Activated CD4-positive, alpha-beta T cell treated with anti-CD3 and anti-CD28 coated beads, Interleukin-2, amount 50 U/mL, for 4 hours (primary cell): ENCODE data around the gene MED27.

Source experiments
- DNase-seq, 2 experiments: peaks; one replicate each; pipeline ENCODE4 v3.0.0-alpha.2; 2020

MED27 gene

DNA sequence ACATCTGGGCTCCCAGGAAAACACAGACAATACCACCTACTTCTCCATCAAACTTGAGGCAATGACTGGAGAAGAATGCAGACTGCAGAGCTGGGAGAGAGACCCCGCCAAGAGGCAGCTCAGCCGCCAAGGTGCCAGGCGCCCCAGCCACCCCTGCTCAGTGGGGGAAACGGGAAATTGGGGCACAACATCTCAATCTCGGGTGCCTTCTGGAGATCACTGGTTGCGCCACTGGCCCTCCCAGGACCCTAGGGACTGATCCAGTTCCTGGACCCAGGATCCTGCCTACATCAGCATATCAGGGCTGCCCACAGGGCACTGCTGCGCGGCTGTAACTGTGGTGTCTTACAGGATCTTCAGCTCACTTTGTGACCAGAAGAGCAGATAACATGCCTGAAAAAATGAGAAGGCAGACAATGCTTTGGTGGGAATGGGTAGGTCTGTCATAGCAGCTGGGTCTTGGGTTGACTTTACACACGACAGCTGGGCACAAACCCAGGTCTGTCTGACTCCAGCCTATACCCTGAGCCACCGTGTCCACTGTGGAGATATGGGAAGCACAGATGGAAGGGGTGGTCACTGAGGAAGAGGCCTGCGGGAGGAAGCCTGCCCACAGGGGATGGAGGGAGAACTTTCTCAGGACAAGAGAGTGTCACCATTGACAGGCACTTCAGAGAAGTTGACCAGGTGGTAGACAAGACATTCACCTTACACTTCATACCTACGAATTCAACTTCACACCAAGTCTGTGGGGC lies 204.6 kb downstream of the MED27 start:
- DNase-seq, result no peak

DNA sequence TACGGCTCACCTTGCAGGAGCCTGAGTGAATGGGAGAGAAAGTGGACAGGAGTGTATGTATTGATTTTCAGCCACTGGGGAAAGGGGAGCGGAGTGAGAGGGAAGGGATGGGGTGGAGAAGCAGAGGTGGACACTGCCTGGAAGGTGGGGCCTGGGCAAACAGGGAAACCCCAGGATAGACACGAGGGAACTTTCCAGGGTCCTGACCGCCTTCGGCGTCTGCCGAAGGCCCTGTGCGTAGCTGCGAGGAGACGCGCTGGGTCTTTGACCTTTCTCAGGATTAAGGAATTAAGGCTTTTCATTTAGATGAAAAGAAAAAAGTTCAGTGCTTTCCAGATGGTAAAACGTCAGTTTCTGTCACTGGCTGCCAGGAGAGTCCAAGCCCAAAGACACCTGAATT lies 205.2 kb downstream of the MED27 start:
- DNase-seq, result no peak

DNA sequence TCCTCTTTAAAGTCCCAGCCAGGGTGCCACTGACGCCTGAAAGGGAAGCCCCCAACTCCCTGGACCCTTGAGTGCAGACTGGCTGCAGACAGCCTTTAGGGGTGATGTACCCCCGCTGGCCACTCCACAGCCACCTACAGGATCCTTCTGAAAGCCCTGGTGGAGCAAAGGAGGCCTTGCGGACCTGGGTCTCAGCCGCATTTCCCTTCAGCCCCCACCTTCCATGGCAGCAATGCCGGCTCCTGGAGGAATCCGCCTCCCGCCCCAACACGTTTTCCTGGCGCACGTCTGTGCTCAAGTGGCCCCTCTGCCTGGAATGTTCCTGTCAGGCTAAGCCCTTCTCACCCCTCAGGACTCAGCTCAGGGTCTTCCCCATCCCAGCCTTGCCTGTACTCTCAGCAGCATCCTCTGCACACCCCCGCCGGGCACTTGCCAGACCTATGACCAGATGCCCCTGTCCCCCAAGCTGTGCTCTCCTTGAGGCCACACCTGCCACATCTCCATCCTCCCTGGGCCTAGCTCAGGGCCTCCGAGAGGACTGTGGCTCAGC lies 205.7 kb downstream of the MED27 start:
- DNase-seq, result no peak

DNA sequence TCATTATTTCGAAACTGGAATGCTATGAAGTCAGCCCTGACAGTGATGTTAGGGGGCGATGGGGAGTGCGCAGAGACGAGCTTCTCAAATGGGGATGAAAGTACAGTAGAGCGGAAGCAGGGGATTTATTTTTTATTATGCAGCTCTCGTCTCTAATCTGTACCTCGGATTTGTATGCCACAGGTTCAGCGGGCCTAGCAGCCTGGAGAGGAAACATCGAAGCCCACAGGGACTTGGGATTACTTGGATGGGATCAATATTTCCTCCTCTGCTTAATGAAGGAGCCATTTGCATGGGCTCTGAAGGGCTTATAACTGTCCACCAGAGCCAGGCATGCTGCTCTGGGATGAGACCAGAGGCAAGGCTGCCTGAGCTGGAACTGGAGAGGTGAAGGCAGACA lies 206.3 kb downstream of the MED27 start:
- DNase-seq, result no peak

DNA sequence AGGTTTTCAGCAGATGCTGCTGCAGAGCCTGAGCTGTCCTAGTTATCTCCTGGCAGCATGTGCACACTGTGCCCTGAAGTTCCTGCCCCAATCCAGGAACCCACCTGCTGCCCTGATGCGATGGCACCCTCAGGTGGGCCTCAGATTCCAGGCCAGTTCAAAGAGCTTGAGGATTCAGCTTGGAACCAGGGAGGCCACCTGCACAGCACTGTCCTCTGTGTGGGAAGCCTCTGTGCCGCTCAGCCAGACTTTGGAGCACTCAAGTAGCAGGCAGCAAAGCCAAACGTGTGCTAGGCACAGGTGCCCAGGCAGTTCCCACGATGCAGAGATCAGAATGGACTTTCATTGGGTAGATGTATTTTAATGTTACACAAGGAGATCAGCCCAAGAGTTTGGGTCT lies 207.0 kb downstream of the MED27 start:
- DNase-seq, result no peak

DNA sequence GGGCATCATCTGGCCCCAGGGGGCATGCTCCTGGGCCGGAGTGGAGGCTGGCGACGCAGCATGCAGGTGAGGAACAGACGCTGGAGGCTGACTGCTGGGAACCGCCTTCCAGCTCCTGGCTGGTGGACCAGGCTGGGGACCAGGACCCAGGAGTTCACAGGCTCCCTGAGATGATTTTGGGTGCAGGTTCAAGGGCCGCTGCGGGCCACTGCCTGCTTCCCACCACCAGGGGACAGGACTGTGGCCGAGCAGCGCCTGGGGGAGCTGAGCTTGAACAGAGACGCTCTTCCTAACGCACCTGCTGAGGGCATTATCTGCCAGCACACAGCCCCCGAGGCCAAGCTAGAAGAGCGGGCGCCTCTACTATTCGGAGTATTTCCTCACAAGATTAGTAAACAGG lies 207.7 kb downstream of the MED27 start:
- DNase-seq, result no peak

DNA sequence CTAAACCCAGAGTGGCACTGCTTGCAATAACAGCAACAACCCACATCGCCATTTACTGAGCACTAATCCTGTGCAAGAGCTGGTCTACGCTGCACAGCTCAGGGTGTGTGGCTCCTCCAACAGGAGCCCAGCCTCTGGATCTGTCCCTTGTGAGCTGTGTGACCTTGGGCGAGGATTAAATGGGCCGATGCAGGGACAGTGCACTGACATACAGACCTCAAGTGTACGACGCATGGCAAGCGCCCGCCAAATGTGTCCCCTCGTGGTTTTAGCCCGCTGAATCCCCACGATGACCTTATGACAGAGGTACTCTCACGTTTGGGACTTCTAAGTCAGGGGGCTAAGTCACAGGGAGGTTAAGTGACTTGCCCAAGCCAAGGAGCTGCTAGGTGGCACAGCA lies 209.5 kb downstream of the MED27 start:
- no peak for DNase-seq

DNA sequence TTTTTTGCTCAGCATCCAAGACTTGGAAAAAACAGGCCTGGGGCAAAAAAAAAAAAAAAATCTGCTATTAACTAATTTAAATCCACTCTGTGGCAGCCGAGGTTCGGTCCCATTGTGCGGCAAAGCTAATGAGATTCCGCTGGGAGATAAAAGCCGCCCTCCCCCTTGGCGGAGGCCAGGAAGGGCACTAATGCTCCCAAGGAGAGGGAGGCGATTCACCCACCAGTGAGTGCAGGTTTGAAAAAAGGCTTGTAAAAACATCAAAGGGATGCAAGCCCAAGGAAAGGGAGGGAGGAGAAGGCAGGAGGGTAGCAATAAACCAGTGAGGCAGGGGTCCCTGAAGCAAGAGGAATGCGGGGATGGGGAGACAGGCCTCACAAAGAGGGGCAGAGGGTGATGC lies 210.3 kb downstream of the MED27 start:
- no peak for DNase-seq

DNA sequence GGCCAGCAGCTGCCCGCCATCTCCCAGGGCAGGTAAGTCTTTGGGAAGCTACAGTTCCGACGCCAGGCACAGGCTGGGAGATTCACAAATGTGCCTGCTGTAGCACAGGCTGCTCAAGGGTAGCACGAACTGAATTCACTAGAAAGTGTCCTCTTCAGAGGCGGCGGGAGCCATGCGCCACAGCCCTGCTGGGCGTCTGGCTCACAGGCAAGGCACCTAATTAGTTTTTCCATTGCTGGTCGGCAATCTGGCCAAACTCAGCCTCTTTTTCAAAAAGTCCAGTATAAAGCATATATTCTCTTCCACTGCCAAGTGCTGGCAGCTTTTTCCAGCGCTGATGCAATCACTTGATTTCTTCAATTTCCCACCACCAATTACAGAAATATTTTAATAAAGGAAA lies 210.9 kb downstream of the MED27 start:
- no peak for DNase-seq

DNA sequence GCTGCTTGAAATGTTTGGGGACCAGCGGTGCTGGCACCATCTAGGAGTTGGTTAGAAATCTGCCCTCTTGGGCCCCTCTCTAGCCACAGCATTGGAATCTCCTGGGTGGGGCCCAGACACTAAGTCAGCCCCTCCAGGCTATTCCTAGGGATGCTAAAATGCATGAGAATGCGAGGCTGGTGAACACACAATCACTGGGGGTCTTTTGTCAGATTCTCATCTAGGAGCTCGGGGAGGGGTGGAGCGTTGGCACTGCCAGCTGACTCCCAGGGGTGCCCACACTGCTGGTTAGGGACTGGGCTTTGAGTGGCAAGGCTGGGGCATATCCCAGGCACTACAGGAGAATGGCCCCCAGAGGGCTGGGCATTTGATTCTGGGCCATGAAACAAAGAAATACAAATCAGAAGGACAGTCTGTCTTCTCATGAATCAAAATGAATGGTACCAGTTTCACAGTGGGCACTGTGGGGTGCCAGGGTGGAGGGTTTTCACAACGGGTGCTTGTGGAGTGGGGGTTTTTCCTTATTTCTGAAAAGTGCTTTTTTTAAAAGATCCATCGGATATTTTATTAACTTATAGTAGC lies 212.0 kb downstream of the MED27 start:
- DNase-seq, result no peak

DNA sequence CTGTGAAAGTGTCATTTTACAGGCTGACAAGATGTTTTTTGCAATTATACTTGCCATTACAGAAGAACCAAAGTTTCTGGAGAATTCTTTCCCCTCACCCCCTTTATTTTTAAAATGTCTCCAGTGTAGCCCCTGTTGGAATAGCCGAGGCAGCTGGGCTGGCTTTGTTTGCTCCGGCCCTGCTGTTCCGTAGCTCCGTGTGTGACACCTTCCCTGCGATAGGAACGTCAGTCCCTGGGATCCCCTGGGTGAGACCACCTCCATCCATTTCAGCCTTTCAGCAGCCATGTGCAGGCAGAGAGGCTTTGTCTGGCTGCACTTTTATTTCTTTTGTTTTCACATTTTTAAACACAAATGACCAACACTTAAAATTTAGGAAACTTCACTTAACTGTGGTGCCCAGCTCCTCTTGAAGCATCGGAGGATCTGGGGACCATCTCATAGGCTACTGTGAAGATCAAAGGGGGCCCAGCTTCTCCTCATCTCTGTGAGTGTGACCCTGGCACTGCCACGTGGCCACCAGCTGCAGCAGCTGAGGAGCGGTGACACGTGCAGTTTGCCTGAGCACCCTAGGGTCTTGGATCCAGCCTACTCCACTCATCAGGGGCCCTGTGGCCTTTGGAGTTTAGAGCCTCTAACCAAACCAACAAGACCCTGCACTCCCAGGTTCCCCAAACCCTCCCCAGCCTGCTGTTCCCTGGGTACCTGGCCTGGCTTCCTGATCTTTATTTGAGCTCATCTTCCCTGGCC lies 214.0 kb downstream of the MED27 start:
- no peak for DNase-seq

DNA sequence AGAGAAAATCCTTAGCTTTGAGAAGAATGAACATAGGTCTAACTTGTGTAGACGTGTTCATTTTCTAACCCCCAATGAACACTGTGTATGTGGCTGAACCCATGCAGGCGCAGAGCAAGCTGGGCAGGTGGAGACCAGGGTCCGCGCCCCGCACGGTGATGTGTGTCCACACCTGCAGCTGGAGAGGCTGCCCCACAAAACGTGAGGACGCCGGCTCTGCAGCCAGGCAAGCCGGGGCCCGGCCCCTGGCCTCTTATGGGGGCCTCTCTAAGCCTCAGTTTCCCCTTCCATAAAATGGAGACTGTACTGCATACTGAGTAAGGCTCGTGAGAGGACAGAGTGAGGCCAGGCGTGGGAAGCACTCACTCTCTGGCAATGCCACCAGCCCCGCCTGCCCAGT lies 215.1 kb downstream of the MED27 start:
- DNase-seq, result no peak

DNA sequence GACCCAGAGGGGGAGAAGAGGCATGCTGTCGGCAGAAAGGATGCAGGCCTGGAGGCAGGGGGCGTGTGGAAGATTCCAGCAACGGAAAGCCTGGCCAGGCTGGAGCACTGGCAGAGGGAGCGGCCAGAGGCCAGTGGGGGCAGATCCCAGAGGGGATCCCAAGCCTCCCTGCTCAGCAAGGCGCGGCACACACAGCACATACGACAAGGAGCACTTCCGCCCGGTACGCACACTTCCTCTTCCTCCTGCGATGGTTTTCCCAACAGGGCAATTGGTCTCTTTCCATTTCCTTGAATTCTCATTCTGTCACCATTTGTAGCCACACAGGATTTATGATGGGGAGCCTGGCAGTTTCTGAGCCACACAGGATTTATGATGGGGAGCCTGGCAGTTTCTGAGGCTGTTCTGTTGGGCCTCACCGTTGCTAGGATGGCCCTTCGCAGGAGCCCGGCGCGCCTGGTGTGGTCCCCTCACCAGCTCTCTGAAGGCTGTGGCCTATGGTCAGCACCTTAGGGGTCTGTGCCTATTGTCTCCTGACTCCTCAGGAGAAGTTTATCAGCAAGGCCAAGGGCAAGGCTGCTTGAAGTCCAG lies 216.3 kb downstream of the MED27 start:
- no peak for DNase-seq

DNA sequence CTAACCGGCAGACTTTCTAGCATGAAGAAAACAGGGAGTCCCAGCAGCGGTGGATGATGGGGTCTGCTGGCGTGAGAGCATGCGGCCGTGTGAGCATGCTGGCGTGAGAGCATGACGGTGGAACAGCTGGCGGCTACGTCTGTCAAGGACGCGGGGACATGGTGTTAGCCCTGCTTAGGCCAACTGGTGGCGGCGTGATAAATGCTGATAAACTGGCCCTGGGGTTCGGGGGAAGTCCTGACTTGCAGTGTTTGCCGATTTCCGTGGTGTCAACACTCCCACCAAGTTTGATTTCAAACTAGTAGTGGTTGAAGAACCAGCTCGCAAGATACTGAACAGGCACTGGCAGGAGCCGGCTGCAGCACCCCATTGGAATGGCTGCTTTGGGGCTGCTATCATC lies 217.4 kb downstream of the MED27 start:
- DNase-seq, result no peak

DNA sequence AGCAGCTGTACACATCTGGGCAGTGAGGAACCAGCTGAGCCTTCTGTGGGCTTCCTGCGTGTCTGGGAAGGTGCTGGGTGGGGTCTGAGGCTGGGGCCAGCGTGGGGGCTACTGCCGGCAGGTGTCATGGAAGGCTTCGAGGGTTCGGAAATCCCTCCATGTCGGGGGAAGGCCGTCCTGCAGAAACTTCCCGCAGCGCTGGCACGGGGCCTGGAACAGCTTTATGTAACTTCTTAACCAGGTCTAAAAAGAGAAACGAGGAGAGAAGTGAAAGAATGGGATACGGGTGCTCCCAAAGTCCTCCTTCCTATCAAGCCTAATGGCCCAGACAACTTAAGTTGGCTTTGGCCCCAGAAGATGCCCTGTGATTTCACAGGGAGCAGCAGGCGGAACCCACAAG lies 219.2 kb downstream of the MED27 start:
- DNase-seq, result no peak

DNA sequence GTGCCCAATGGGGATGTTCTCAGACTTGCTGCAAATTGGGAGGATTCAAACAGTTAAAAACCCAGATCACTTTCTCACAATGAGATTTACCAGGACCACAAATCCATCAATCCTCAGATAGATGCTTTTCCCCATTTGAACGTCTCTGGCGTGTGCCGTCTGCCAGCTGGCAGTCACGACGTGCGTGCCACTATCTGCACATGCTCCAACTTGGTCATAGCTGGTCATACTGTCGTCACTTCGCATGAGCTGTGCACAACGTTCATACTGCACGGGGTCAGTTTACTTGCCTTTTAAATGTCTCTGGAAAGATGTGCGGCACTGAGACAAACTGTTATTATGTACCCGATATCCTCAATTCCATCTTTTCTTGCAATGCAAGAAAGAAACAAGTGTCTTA lies 221.5 kb downstream of the MED27 start:
- no peak for DNase-seq

DNA sequence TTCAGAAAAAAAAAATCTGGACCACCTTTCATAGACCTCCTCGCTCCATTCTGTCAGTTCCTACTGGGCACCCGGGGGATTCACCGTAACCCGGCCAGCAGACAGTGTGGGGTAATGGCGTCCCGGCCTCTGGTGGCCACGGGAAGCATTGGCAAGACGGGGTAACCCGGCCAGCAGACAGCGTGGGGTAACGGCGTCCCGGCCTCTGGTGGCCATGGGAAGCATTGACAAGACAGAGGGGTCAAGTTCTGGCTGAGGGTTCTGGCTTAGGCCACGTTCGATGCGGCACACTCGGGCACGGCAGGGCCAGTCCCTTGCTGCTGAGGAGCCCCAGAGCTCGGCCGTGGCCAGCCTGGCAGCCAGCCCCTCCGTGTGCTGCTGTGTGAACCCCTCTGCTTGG lies 223.6 kb downstream of the MED27 start:
- DNase-seq, result no peak

DNA sequence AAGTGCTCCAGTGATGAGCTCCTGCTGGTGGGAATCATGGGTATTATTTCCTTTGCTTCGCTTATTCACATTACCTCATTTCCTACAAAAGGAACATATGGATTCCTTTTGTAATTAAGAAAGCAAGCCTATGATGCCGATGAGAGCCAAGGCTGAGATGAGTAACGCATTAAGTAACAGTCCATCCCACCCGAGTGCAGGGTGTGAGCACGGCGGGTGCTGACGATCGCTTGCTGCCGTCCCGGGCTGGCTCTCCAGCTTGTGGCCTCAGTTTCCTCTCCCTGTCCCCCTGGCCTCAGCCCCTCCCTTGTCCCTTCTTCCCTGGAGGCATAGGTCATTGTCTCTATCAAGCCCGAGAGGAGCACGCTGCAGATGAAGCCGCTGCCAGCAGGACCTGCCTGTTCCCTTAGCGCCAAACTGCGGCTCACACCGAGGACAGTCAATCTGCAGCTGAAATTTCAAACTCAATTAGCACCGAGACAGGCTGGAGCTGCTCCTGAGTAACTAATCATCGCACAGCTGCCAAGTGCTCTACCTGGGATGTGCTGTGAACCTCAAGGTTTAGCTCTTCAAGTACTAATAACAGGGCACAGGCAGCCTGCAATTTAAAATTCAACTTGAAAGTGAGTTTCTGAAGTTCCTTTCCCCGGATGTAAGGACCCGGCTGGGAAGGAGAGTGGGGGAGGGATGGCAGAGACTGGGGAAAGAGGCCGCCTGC lies 224.6 kb downstream of the MED27 start:
- no peak for DNase-seq

DNA sequence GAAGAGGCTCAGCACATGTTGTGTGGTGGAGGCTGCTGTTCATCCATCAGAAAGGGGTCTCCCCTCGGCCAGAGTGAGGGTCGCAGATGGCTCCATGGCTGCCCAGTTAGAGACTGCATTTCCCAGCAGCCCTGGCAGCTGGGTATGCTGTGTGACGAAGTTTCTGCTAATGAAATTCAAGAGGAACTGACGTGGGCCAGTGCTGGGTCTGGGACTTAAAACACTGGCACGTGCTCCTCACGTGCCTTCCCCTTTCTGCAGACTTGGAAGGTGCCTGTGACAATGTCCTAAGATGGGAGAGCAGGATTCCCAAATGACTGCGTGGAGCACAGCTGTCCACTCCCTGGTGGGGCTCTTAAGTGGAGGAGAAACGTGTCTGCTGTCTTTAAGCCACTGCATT lies 225.3 kb downstream of the MED27 start:
- DNase-seq, result no peak

DNA sequence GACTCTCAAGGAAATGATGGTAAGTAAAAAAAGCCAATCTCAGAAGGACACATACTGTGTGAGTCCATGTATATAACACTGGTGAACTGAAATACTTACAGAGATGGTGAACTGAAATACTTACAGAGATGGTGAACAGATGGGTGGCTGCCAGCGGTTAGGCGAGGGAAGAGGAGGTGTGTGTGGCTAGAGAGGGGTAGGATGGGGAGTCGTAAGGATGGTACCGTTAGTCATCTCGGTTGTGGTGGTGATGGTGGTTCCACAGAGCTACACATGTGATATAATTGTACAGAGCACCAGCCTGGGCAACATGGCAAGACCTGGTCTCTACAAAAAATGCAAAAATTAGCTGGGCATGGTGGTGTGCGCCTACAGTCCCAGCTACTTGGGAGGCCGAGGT lies 226.2 kb downstream of the MED27 start:
- DNase-seq, result no peak

DNA sequence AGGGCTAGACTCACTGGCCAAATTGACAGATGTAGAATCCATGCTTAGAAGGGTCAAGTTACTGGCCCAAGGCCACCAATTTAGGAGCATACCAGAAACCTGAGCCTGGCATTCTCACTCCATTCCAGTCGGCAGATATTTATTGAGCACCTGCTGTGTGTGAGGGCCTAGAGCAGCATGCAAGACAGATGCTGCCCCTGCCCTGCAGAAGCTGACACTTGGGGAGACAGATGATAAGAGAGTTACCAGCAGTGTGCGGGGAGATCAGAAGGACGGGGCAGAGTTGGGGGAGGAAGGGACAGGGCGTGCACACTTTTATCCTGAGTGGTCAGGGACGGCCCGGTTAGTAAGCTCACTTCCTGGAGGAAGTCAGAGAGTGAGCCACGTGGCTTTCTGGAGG lies 228.3 kb downstream of the MED27 start:
- DNase-seq, result no peak

DNA sequence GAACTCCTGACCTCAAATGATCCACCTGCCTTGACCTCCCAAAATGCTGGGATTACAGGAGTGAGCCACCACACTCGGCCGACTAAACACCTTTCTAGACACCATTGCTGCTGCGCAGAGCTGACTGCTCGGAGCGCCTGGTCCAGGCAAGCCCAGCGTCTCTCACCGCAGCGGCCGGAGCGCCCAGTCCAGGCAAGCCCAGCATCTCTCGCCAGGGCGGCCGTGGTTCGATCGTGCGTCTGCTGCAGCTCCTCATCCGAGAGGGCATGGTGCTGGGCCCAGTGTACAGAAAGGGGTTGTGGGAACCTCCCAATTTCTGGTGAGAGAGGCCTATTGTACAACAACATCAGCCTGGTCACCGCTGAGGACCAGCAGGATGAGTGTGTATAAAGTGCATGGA lies 230.3 kb downstream of the MED27 start:
- no peak for DNase-seq

DNA sequence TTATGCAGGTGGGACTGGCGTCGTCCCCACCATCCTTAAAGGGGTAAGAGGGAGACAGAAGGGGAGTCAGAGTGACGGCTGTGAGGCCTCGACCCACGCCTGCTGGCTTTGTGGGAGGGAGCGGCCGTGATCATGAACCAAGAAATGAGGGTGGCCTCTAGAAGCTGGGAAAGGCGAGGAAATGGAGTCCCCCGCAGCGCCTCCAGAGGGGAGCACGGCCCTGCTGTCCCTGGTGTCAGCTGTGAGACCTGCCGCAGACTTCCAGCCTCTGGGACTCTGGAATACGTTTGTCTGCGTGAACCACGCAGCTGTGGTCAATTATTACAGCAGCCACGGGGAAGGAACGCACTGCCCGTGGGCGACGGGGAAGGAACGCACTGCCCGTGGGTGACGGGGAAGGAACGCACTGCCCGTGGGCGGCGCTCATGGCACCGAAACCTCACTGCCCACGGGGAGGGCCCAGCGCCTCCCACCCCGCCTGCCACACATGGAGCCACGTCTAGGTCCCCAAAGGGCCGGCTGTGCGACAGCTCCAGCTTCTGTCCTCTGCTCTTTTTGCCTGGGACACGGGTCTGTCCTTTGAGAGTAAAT lies 231.0 kb downstream of the MED27 start:
- no peak for DNase-seq
